Brain microvascular endothelial cell (primary cell): ENCODE measurements around the gene SHC3.

Experiments used
- DNase-seq: peaks from one replicate; pipeline ENCODE4 v3.0.0-alpha.2; 2020
- H3K27ac ChIP-seq: fragments of 250-450 bp; sonication (Bioruptor Pico); 2 replicates; pipeline ENCODE4 v1.5.1; 2020; ENCODE audit warnings: mild to moderate bottlenecking, moderate library complexity
- H3K27me3 ChIP-seq: fragments of 250-450 bp; sonication (Bioruptor Pico); replicated peaks from 2 replicates; pipeline ENCODE4 v1.5.1; 2020; ENCODE audit warnings: mild to moderate bottlenecking
- H3K36me3 ChIP-seq: fragments of 250-450 bp; sonication (Bioruptor Pico); replicated peaks from 2 replicates; pipeline ENCODE4 v1.5.1; 2020; ENCODE audit warnings: mild to moderate bottlenecking
- H3K4me3 ChIP-seq: 2 replicates; pipeline ENCODE4 v1.5.1; 2011; ENCODE audit warnings: low read depth, mild to moderate bottlenecking, control low read depth, low read length, moderate library complexity
- CTCF ChIP-seq: IDR thresholded peaks from 2 replicates; pipeline ENCODE4 v1.5.1; 2011; ENCODE audit warnings: low read depth, mild to moderate bottlenecking, moderate library complexity, low read length, control low read depth, inconsistent platforms; ENCODE audit errors: missing control alignments
- in situ Hi-C: cut with HindIII; loops from 2 replicates; pipeline ENCODE4 v1.10.0; 2017; ENCODE audit warnings: low sequenced_read_pairs, low pct_ligation_motif_present

The SHC3 gene

DNA sequence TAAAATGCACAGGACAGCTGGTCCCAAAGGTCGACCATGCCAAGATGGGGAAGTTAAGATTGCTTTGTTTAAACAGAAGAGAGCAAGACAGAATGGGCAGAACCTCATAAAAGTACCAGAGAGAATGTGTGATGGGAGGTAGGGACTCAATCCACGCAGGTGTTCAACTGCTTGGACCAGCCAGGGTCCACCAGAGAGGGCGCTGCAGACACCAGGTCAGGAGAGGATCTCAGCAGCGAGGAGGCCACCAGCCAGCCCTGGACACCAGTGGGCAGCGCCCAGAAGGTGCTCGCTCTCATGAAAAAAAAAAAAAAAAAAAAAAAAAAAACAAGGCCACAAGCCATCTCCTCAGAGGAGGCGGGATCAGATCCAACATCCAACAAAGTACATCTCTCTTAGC lies 81.8 kb downstream of the SHC3 start:
- Histone ChIP-seq H3K36me3 (peaks cover 2% of the 10 kb centered on the region), H3K27ac (no peak overlapping the region), H3K4me3 (no peak overlapping the region), H3K27me3 (no peaks in the 10 kb centered on the region)
- no peak for DNase-seq
- in situ Hi-C loops, result no loop called here
- TF ChIP-seq CTCF, result peak; percentile 32

DNA sequence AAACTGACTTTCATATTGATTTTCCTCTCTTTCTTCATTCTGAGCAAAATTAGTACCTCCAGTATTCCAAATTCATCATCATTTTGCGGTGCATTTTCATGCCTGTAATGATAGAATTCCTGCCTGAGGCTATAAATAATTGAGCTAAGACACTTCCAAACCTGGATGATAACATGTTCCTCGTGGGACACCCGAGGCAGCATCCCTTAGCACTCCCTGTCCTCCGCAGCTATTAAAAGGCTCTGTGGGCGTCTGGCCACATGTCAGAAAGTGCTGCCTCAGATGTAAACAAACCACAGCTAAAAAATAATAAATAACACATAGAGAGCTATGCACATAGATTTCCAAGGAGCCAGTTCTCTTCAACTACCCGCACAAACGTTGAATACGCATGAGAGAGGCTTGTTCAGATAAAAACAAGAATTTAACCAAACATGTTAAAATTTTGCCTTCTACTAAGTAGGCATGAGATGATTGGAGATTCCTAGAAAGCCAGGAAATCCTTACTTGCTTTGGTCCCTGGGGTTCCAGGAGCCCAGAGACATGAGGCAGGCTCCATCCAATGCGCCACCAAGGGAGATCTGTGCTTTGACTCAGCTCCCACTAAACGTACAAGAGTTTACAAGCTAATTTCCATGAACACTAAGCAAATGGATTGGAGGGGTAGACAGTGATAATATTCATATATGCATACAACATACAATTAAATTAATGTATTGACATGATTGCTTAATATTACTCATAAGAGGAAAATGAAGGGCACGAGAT lies 82.7 kb downstream of the SHC3 start:
- no peak overlapping the region for H3K4me3 ChIP-seq
- DNase-seq, result no peak
- H3K36me3 ChIP-seq, result peaks cover 2% of the 10 kb centered on the region
- in situ Hi-C loops, result no loop called here
- no peak for TF ChIP-seq CTCF
- H3K27ac ChIP-seq, result no peak overlapping the region
- H3K27me3 ChIP-seq, result no peaks in the 10 kb centered on the region

DNA sequence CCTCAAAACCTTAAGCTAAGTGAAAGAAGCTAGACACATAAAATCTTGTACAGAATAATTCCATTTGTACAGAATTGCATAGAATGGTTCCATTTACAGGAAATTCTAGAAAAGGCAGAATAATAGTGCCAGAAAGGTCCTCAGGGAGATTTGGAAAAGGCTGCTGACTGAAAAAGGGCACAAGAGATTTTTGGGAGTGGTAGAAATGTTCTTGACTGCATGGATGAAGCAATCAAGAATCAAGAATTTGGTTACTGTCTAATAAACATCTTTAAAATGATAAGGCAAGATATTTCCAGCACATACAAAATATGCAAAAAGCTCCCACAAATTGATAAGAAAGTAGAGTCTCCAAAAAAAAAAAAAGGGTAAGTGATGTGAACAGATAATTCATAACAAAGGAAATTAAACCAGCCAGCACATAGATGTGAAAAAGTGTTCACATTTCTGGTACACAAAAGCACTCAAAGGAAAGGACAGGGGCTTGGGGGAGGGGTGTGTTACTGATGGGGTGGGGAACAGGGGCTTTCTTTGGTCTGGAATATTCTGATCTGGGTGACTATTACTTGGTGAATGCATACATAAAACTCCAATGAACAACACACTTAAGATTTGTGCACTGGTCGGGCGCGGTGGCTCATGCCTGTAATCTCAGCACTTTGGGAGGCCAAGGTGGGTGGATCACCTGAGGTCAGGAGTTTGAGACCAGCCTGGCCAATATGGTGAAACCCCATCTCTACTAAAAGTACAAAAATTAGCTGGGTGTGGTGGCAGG lies 85.2 kb downstream of the SHC3 start:
- H3K27me3 ChIP-seq, result no peaks in the 10 kb centered on the region
- H3K4me3 ChIP-seq, result no peak overlapping the region
- no peak for TF ChIP-seq CTCF
- DNase-seq, result no peak
- no peak overlapping the region for H3K27ac ChIP-seq
- H3K36me3 ChIP-seq, result peaks cover 13% of the 10 kb centered on the region
- in situ Hi-C loops, result no loop called here

- DNase-seq, result no peak
- Histone ChIP-seq H3K27ac (no peak overlapping the region), H3K4me3 (no peak overlapping the region), H3K36me3 (peaks cover 13% of the 10 kb centered on the region), H3K27me3 (no peaks in the 10 kb centered on the region)
- in situ Hi-C loops, result no loop called here
- TF ChIP-seq CTCF, result no peak
Observed at GRCh38 chr9:89089176-89089575, 89.4 kb downstream of the SHC3 start.

DNA sequence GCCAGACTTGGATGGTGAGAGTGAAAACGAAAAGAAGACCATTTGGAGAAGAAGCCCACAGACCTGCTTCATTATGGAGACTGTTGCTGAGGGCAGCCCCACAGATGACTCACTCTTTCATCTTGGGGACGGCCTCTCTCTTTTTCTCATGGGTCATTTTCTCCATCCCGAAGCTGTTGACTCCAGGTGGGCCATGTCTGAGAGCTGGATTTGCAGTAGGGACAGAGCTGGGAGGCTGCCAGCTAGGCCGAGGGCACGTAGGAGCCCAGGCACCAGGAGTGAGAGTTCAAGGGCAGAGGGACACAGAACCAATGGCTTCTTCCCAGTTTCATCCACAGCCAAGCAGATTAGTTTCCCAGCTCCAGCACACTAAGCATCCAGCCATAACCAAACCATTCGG lies 95.0 kb downstream of the SHC3 start:
- no peak for TF ChIP-seq CTCF
- DNase-seq, result no peak
- peaks cover 5% of the 10 kb centered on the region for H3K36me3 ChIP-seq
- H3K27me3 ChIP-seq, result no peaks in the 10 kb centered on the region
- H3K4me3 ChIP-seq, result no peak overlapping the region
- in situ Hi-C loops, result no loop called here
- no peak overlapping the region for H3K27ac ChIP-seq
